ENCODE measurements around the gene MAFF.
A peak's percentile ranks its signal among the peaks of the same experiment; 100 is the strongest.
"Not testable (repeated sequence)": the region's sequence is repeated elsewhere in the genome, so short reads cannot be mapped to it uniquely, and the experiment has no call there.

The MAFF gene

DNA sequence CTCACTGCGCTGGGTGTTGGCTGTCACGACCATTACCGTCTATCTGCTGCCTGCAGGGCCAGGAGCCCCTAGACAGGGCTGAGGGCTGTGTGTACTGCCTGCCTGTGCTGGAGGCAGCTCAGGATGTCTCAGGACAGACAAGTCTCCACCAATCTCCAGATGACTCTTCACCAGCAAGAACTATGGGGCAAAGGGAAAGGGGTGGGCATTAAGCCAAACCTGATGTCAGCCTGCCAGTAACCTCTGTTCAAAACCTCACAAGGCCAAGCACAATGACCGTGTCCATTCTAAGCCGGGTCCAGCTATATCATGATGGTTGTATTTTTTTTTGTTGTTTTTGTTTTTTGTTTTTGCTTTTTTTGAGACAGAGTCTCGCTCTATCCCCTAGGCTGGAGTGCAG is 31.6 kb downstream of the MAFF start:
- no peak overlapping the region for H3K4me3 ChIP-seq (ENCODE audit: low read length)
- H3K9ac ChIP-seq (ENCODE audit: low read depth, low read length): no peak overlapping the region
- H3K9me3 ChIP-seq (replicated peaks; ENCODE audit: low read length): no peaks in the 10 kb centered on the region
- peaks cover 25% of the 10 kb centered on the region for H3K4me1 ChIP-seq (ENCODE audit: control insufficient read depth, insufficient read depth, low read length)
- no peak overlapping the region for H3K4me2 ChIP-seq (ENCODE audit: low read length)
- H3K27me3 ChIP-seq (ENCODE audit: control insufficient read depth, insufficient read depth, low read length): no peaks in the 10 kb centered on the region
- peaks cover 68% of the 10 kb centered on the region for H3K36me3 ChIP-seq (ENCODE audit: insufficient read depth, low read length)

DNA sequence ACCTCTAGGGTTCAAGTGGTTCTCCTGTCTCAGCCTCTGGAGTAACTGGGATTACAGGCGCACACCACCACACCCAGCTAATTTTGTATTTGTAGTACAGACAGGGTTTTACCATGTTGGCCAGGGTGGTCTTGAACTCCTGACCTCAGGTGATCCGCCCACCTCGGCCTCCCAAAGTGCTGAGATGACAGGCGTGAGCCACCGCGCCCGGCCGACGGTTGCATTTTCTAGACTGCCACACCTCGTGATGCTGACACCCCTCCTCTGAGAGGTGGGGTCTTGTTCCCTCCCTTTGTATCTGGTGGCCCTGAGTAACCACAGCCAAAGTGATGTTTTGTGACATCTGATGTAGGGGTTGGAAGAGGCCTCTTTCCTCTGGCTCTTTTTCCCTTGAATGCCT is 32.1 kb downstream of the MAFF start:
- not testable (repeated sequence) for H3K4me2 ChIP-seq (ENCODE audit: low read length); H3K9ac ChIP-seq (ENCODE audit: low read depth, low read length); H3K9me3 ChIP-seq (replicated peaks; ENCODE audit: low read length); H3K4me3 ChIP-seq (ENCODE audit: low read length); H3K27me3 ChIP-seq (ENCODE audit: control insufficient read depth, insufficient read depth, low read length)
- peaks cover 25% of the 10 kb centered on the region for H3K4me1 ChIP-seq (ENCODE audit: control insufficient read depth, insufficient read depth, low read length)
- peaks cover 68% of the 10 kb centered on the region for H3K36me3 ChIP-seq (ENCODE audit: insufficient read depth, low read length)

DNA sequence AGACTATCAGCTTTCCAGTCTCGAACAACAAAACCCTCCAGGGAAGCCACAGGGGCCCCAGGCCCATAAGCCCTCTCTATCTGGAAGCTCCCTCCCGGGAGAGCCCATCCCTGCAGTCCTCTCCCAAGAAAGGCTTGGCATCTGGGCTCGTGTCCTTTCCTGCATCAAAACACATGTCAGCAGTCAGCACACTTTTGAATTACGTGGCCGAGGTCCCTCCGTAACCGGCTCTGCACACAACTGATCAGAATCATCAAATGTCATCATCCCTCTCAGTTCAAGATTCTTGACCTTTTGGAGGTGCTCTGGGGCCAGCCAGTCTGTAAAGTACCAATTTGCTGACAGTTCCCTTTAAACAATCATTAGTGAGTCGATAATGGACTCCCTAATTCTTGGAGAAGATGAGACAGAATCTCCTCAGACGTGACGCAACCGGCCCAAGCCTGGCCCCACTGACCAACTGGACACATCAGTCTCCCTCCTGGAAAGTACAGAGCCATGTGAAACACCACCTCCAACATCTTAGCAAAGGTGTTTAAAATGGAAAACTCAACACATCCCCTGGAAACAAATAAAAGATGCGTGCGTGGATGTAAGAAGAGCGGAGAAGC is 33.6 kb downstream of the MAFF start:
- Histone ChIP-seq H3K36me3 (ENCODE audit: insufficient read depth, low read length) (peaks cover 59% of the 10 kb centered on the region), H3K9ac (ENCODE audit: low read depth, low read length) (no peak overlapping the region), H3K4me3 (ENCODE audit: low read length) (no peak overlapping the region), H3K4me1 (ENCODE audit: control insufficient read depth, insufficient read depth, low read length) (peaks cover 29% of the 10 kb centered on the region), H3K27me3 (ENCODE audit: control insufficient read depth, insufficient read depth, low read length) (no peaks in the 10 kb centered on the region), H3K4me2 (ENCODE audit: low read length) (no peak overlapping the region), H3K9me3 (replicated peaks; ENCODE audit: low read length) (no peaks in the 10 kb centered on the region)

DNA sequence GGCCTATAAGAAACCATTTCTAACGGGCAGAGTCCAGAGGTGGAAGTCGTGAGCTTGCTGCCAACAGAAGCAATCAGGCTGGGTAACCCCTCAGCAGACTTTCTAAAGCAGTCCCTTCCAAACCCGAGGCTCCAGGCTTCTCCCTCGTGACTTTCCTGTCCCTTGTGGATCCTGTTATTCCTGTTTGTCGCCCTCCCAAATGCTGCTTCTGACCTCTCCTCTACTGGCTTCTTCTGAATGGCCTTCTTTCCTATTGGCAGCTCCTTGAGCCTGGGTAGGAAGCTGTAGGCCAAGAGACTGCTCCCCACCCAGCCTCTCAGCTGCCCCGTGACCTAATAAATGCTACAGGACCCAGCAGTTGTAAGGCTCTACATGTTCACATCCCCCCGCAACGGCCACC is 35.0 kb downstream of the MAFF start:
- no peaks in the 10 kb centered on the region for H3K9me3 ChIP-seq (replicated peaks; ENCODE audit: low read length)
- H3K4me2 ChIP-seq (ENCODE audit: low read length): no peak overlapping the region
- no peak overlapping the region for H3K9ac ChIP-seq (ENCODE audit: low read depth, low read length)
- H3K27me3 ChIP-seq (ENCODE audit: control insufficient read depth, insufficient read depth, low read length): no peaks in the 10 kb centered on the region
- peaks cover 45% of the 10 kb centered on the region for H3K36me3 ChIP-seq (ENCODE audit: insufficient read depth, low read length)
- H3K4me3 ChIP-seq (ENCODE audit: low read length): no peak overlapping the region
- H3K4me1 ChIP-seq (ENCODE audit: control insufficient read depth, insufficient read depth, low read length): peaks cover 44% of the 10 kb centered on the region

DNA sequence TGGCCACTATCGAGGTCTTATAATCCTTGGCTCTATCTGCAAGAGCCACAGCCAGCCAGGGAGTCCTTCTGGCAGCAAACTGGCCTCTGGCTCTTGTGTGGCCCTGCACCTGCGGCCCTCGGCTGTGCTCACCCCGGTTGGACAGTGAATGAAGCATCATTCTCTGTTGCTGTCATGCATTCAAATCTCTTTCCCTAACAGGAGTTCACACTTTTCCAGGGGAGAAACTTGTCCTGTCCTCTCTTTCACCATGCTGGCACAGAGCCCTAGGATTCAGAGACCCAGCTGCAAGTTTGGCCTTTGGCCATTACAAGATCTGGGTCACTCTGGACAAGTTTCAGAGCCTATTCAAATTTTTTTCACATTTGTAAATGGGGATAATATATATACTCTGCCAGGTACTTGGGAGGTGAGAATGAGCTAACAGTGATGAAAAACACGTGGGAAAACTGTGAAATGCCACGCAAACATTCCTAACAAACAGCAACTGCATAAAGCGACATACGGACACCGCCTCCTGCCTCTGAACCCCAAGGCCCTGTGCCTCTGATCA is 36.8 kb downstream of the MAFF start:
- Histone ChIP-seq H3K9ac (ENCODE audit: low read depth, low read length) (peak overlapping the region; percentile 87), H3K36me3 (ENCODE audit: insufficient read depth, low read length) (peaks cover 32% of the 10 kb centered on the region), H3K4me2 (ENCODE audit: low read length) (peak overlapping the region; percentile 75), H3K4me3 (ENCODE audit: low read length) (peak overlapping the region; percentile 16), H3K9me3 (replicated peaks; ENCODE audit: low read length) (no peaks in the 10 kb centered on the region), H3K27me3 (ENCODE audit: control insufficient read depth, insufficient read depth, low read length) (no peaks in the 10 kb centered on the region), H3K4me1 (ENCODE audit: control insufficient read depth, insufficient read depth, low read length) (peaks cover 53% of the 10 kb centered on the region)

DNA sequence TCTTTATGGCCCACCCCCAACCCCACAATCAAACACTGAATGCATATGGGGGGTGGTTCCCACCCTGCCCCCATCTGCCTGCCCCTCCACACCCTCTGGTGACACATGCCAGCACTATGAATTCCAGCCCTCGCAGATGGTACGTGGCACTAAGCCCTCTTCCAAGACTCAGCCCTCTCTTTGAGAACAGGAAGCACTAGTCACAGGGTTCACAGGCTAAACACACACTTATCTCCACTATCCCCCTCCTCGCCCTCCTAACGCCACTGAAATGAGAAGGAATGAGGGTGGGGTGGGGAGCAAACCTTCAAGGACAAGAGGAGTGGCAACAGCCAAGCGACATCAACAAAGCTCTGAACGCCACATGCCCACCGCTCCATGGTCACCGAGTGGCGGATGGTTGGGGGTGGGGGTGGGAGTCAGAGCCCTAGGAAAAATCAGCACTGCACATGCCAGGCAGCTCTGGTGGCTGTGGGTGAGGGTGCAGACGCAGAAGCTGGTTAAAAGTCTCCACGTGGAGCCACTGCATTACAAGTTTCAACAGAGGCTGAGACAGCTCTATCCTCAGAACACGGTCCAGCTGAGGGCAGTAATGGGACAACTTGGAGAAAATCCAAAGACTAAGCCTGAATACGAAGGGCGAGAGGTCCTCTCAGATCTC is 37.4 kb downstream of the MAFF start:
- peak overlapping the region; percentile 52 for H3K4me3 ChIP-seq (ENCODE audit: low read length)
- H3K9ac ChIP-seq (ENCODE audit: low read depth, low read length): peak overlapping the region; percentile 87
- peak overlapping the region; percentile 75 for H3K4me2 ChIP-seq (ENCODE audit: low read length)
- H3K4me1 ChIP-seq (ENCODE audit: control insufficient read depth, insufficient read depth, low read length): peaks cover 58% of the 10 kb centered on the region
- no peaks in the 10 kb centered on the region for H3K9me3 ChIP-seq (replicated peaks; ENCODE audit: low read length)
- no peaks in the 10 kb centered on the region for H3K27me3 ChIP-seq (ENCODE audit: control insufficient read depth, insufficient read depth, low read length)
- peaks cover 35% of the 10 kb centered on the region for H3K36me3 ChIP-seq (ENCODE audit: insufficient read depth, low read length)

DNA sequence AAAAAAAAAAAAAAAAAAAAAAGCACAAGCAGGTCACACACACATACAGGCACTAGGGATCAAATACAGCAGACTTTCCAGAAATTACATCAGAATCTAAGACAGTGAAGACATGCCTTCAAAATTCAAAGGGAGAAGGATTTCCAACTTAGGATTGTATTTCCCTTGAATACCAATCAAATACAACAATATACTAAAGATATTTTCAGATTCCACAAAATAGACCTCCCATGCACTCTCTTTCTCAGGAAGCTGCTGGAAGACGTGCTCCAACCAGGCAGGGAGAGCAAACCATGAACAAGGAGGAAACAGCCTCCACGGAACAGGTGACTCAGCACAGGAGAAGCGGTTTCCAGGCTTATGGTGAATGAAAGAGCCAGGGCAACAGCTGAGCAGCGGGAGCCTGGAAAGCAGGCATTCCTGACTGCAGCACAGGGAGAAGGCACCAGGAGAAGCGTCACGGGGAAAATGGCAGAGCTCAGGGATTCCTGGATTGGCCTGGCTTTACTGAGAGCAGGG is 39.0 kb downstream of the MAFF start:
- peaks cover 58% of the 10 kb centered on the region for H3K4me1 ChIP-seq (ENCODE audit: control insufficient read depth, insufficient read depth, low read length)
- H3K36me3 ChIP-seq (ENCODE audit: insufficient read depth, low read length): peaks cover 21% of the 10 kb centered on the region
- no peak overlapping the region for H3K4me3 ChIP-seq (ENCODE audit: low read length)
- H3K27me3 ChIP-seq (ENCODE audit: control insufficient read depth, insufficient read depth, low read length): no peaks in the 10 kb centered on the region
- peak overlapping the region; percentile 9 for H3K4me2 ChIP-seq (ENCODE audit: low read length)
- peak overlapping the region; percentile 87 for H3K9ac ChIP-seq (ENCODE audit: low read depth, low read length)
- H3K9me3 ChIP-seq (replicated peaks; ENCODE audit: low read length): no peaks in the 10 kb centered on the region

DNA sequence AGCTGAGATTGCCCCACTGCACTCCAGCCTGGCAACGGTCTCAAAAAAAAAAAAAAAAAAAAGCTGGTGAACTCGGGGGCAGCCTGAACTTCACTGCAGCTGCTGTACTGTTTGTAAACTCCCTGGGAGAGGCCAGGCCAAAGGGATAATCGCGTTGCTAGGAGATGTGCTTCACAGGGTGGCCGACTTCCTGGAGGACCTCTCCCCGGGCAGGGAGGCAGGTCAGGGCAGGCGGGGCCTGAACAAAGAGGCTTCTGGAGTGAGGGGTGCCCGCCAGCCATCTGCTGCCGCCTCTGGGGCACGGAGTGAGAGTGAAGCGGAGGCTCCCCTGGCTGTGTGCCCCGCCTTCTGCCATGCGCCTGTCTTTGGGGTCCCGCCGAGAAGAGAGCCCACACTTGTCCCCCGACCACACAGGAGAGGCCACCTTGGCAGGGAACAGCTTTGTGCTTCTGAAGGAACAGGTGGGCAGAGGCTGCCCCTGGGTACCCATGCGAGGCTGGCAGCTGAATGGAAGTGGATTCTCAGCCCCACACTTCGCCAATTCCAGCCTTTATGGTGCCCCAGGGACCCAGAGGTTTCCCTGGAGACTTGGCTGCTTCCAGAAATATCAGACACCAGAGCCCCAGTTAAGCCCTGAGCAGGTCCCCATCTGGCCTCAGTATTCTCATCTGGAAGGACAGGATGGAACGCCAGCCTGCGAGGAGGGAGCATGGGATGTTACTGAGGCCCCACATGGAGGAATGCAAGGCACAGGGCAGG is 41.4 kb downstream of the MAFF start:
- Histone ChIP-seq H3K4me1 (ENCODE audit: control insufficient read depth, insufficient read depth, low read length) (peaks cover 56% of the 10 kb centered on the region), H3K9ac (ENCODE audit: low read depth, low read length) (peak overlapping the region; percentile 60), H3K4me3 (ENCODE audit: low read length) (peak overlapping the region; percentile 31), H3K36me3 (ENCODE audit: insufficient read depth, low read length) (peaks cover 29% of the 10 kb centered on the region), H3K4me2 (ENCODE audit: low read length) (peak overlapping the region; percentile 50), H3K27me3 (ENCODE audit: control insufficient read depth, insufficient read depth, low read length) (no peaks in the 10 kb centered on the region), H3K9me3 (replicated peaks; ENCODE audit: low read length) (no peaks in the 10 kb centered on the region)

DNA sequence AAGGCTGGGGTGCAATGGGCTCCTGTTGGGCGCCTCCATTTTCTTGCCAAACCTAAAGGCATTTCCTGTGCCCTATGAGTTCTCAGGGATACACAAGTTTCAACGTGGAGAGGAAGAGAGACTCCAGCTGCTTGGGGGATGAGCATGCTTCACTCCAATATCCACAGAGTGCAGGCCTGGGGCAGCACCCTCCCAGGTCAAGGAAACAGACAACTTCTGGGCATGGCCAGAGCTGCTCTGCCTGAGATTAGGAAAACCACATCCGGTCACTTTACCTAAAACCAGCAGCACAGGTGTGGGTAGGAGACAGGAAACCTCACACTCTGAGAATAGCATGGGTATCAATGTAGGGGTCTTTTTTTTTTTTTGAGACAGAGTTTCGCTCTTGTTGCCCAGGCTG is 42.3 kb downstream of the MAFF start:
- H3K4me1 ChIP-seq (ENCODE audit: control insufficient read depth, insufficient read depth, low read length): peaks cover 47% of the 10 kb centered on the region
- peaks cover 31% of the 10 kb centered on the region for H3K36me3 ChIP-seq (ENCODE audit: insufficient read depth, low read length)
- no peak overlapping the region for H3K4me2 ChIP-seq (ENCODE audit: low read length)
- H3K9ac ChIP-seq (ENCODE audit: low read depth, low read length): no peak overlapping the region
- H3K9me3 ChIP-seq (replicated peaks; ENCODE audit: low read length): no peaks in the 10 kb centered on the region
- H3K4me3 ChIP-seq (ENCODE audit: low read length): no peak overlapping the region
- H3K27me3 ChIP-seq (ENCODE audit: control insufficient read depth, insufficient read depth, low read length): no peaks in the 10 kb centered on the region

DNA sequence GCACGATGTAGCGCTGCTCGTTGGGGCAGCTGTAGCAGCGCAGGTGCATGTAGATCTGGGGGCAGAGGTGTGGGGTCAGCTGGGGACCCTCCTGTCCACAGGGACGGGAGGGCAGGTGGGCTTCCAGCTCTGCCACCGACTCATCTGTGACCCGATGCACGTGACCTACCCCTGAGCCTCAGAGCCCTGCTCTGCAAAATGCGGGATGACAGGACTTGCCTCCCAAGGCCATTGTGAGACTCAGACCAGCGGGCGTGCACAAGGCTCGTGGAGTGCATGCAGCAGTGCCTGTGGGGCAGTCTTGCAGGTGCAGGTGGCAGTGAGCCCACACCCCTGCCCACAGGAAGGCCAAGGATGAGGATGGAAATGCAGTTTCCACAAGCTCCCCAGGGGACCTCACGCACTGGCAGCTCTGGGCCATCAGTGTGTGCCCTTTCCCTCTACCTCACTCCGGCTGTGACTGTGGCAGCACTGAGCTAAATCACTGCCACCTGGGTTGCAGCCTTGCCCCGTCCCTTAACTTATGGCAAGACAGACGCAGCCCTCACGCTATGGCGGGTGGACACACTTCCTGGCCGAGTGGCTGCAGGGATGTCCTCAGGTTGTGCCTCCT is 44.4 kb downstream of the MAFF start:
- Histone ChIP-seq H3K9ac (ENCODE audit: low read depth, low read length) (no peak overlapping the region), H3K4me1 (ENCODE audit: control insufficient read depth, insufficient read depth, low read length) (peaks cover 27% of the 10 kb centered on the region), H3K4me3 (ENCODE audit: low read length) (no peak overlapping the region), H3K9me3 (replicated peaks; ENCODE audit: low read length) (no peaks in the 10 kb centered on the region), H3K4me2 (ENCODE audit: low read length) (no peak overlapping the region), H3K36me3 (ENCODE audit: insufficient read depth, low read length) (peaks cover 43% of the 10 kb centered on the region), H3K27me3 (ENCODE audit: control insufficient read depth, insufficient read depth, low read length) (no peaks in the 10 kb centered on the region)

DNA sequence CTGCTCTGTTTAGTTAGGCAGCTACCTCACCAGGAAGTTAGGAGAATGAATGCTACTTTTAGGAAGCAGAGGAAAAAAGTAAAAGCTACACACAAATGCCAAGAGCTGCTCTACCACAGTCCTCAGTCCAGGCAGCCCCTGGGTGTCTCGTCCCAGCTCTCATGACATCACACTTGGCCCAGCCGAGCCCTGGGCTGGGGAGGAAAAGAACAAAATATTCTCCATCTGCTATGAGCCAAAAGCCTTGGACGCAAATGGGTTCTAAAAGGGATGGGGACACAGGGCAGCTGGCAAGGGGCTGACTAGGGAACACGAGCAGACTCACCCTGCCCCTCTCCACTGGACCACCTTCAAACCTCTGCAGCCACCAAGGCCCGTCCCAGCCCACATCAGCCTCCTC is 44.9 kb downstream of the MAFF start:
- Histone ChIP-seq H3K4me2 (ENCODE audit: low read length) (no peak overlapping the region), H3K9ac (ENCODE audit: low read depth, low read length) (no peak overlapping the region), H3K27me3 (ENCODE audit: control insufficient read depth, insufficient read depth, low read length) (no peaks in the 10 kb centered on the region), H3K9me3 (replicated peaks; ENCODE audit: low read length) (no peaks in the 10 kb centered on the region), H3K36me3 (ENCODE audit: insufficient read depth, low read length) (peaks cover 43% of the 10 kb centered on the region), H3K4me1 (ENCODE audit: control insufficient read depth, insufficient read depth, low read length) (peaks cover 21% of the 10 kb centered on the region), H3K4me3 (ENCODE audit: low read length) (no peak overlapping the region)

Measured in skeletal muscle satellite cell (primary cell).